Measurements from ENCODE around the gene BMPR1B. TPM values are rescaled to one million over a fixed set of nuclear protein-coding genes. Genes with fewer than 3 reads are reported as not detected.

BMPR1B gene
- total and polyA plus RNA-seq, 9 donors, result 4.9 to 35.7 (median 13.3) TPM

DNA sequence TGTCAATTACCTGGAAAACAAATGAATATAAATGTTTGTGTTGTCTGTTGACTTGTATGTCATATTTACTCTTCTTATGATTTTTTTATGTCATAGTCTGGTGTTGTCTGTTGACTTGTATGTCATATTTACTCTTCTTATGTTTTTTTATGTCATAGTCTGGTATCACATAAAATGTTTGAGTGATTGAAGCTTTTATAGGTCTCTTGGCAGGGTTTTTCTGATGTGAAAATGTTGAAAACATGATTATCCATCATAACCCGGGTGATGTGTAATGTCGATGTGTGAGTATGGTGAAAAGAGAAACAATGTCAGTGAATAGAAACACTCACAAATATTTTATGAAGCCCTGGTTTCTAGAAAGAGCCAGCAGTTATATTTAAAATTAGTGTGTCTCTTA is 335.7 kb downstream of the BMPR1B start:
- DNase-seq, result no peak
- no peaks in the 10 kb centered on the region for H3K27me3 ChIP-seq
- no peak for TF ChIP-seq EP300 (IDR thresholded peaks at IDR 0.05)
- TF ChIP-seq POLR2A (IDR thresholded peaks at IDR 0.05), result no peak
- TF ChIP-seq, protein P1, sequence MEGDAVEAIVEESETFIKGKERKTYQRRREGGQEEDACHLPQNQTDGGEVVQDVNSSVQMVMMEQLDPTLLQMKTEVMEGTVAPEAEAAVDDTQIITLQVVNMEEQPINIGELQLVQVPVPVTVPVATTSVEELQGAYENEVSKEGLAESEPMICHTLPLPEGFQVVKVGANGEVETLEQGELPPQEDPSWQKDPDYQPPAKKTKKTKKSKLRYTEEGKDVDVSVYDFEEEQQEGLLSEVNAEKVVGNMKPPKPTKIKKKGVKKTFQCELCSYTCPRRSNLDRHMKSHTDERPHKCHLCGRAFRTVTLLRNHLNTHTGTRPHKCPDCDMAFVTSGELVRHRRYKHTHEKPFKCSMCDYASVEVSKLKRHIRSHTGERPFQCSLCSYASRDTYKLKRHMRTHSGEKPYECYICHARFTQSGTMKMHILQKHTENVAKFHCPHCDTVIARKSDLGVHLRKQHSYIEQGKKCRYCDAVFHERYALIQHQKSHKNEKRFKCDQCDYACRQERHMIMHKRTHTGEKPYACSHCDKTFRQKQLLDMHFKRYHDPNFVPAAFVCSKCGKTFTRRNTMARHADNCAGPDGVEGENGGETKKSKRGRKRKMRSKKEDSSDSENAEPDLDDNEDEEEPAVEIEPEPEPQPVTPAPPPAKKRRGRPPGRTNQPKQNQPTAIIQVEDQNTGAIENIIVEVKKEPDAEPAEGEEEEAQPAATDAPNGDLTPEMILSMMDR (IDR thresholded peaks at IDR 0.05), result no peak
- 93 to 98% (median 95%) methylated on average over 2 of the region's 2 CpGs for WGBS, 3 donors
- intact Hi-C loops (cut with DNase I), result no loop called here
- H3K36me3 ChIP-seq, result no peaks in the 10 kb centered on the region
- no peaks in the 10 kb centered on the region for H3K9me3 ChIP-seq
- H3K27ac ChIP-seq, result no peak overlapping the region
- H3K4me3 ChIP-seq, result no peak overlapping the region
- peaks cover 2% of the 10 kb centered on the region for H3K4me1 ChIP-seq (ENCODE audit: insufficient read depth)

DNA sequence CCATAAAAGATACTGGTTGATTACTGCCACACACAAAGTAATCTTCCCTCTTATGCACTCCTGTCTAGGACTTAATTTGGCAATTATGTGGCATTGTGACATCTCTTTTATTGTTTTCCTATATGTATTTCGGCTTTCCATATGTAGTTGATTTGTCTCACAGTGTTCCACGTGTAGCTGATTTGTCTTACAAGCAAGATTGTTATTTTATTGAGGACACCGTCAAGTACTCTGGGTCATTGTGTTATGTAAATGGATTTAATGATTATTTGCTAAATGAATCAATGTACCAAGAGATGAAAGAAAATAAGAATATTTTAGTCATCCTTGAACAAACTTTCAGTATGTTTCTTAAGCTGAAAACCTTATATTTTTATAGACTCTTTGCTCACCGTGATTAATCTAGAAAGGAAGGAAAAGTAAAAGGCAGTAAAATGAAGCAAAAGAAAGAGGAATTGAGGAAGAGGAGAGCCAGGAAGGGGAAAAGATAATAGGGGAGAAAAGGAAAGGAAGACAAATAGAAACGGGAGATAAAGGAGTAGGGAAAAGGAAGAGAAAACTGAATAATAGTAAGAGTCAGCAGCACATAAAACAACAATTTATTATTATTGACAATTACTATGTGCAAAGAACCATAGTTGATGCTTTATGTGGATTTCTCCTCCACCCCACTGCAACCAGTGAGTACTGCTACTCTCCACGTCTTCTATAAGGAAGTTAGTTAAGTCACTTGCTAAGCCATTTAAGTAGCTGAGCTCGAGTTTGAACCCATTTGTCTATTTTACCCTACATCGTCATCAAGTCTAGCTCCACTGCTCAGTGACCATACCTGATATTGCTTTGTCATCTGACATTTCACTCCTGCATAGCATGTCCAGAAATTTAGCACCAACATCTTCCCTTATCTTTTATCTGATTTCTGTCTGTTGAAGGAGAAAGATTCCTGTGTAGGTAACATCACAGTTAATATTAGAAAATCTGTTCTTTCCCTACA is 336.5 kb downstream of the BMPR1B start:
- intact Hi-C loops (cut with DNase I), result no loop called here

DNA sequence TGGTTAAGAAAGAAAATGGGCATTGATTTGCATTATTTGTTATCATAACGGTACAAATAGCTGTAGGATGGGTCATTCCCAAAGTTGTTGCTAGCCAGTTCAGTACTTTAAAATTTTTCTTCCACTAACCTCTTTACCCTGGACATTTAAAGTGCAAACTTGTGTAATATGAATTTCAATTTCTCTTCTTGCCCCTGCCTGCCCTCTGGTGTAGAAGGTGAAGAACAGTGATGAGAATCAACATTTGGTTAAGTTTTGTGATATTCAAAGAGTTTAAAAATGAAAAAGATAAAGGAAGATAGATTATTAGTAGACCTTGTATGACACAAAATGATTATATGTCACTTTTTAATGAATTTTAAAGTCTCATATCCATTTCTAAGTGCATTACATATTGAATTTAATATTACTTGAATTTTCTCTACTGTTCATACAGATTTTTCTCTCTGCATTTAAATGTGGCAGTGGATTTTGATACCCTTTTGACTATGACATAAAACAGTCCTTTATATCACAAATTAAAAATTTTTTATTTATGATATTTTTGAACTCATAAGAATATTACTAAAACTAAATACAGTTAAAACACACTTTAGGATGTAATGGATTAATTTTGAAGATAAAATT is 337.7 kb downstream of the BMPR1B start:
- 4 to 16% (median 10%) methylated on average over 1 of the region's 1 CpG for WGBS, 3 donors
- no peak overlapping the region for H3K4me3 ChIP-seq

More for the DNA sequence above, 336.5 kb downstream of the BMPR1B start:
- peaks cover 2% of the 10 kb centered on the region for H3K4me1 ChIP-seq (ENCODE audit: insufficient read depth)
- DNase-seq, result no peak
- H3K27me3 ChIP-seq, result no peaks in the 10 kb centered on the region
- WGBS, 3 donors, result 83 to 92% (median 91%) methylated on average over 8 of the region's 8 CpGs
- H3K36me3 ChIP-seq, result no peaks in the 10 kb centered on the region
- H3K9me3 ChIP-seq, result no peaks in the 10 kb centered on the region
- H3K27ac ChIP-seq, result no peak overlapping the region
- no peak overlapping the region for H3K4me3 ChIP-seq
- TF ChIP-seq EP300 (IDR thresholded peaks at IDR 0.05) (no peak), POLR2A (IDR thresholded peaks at IDR 0.05) (no peak)
- TF ChIP-seq, protein P1 (IDR thresholded peaks at IDR 0.05), result no peak

DNA sequence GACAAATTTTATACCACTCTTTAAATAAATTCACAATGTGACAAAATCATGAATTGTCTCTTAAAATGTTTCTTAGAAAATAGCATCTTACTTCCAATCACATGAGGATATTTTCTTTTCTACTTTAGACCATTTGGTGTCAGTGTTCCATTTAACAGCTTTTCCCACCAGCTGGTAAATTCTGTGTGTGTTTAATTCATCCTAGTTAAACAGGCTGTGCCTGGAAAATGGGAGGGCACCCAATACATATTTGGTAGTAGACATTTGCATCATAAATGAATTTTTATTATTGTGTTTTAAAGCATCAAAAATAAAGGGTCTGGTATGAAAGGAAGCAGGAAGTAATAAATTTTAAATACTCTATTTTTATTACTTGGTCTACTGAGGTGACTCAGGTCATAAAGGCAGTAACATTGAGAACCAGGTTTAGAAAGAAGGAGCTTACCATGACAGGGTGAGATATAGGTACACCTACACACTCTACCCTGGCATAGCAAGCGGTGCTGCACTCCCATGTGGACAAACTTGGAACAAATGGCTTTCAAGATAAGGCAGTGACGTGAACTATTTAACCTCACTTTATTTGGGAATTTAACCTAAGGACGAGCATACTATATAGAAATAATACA is 344.5 kb downstream of the BMPR1B start:
- WGBS, 3 donors, result 89 to 95% (median 92%) methylated on average over 3 of the region's 3 CpGs
- intact Hi-C loops (cut with DNase I), result loop anchor here in 2 of 4 donors (10.0 kb wide), 2 partner anchors 347 to 477 kb away; partner anchors contain the start of gene BMPR1B (in 1 of the 2)
- TF ChIP-seq EP300 (IDR thresholded peaks at IDR 0.05), result no peak
- TF ChIP-seq, protein P1 (IDR thresholded peaks at IDR 0.05), result no peak
- TF ChIP-seq POLR2A (IDR thresholded peaks at IDR 0.05), result no peak

More for the DNA sequence above, 337.7 kb downstream of the BMPR1B start:
- Histone ChIP-seq H3K9me3 (no peaks in the 10 kb centered on the region), H3K27ac (no peak overlapping the region), H3K36me3 (no peaks in the 10 kb centered on the region), H3K27me3 (no peaks in the 10 kb centered on the region), H3K4me1 (ENCODE audit: insufficient read depth) (peaks cover 2% of the 10 kb centered on the region)
- intact Hi-C loops (cut with DNase I), result no loop called here
- TF ChIP-seq EP300 (IDR thresholded peaks at IDR 0.05), result no peak
- TF ChIP-seq, protein P1 (IDR thresholded peaks at IDR 0.05), result peak in 2 of 3 donors; percentile 61 to 74
- peak in 1 of 5 donors; percentile 19 for DNase-seq

More for the DNA sequence above, 344.5 kb downstream of the BMPR1B start:
- Histone ChIP-seq H3K27me3 (no peaks in the 10 kb centered on the region), H3K36me3 (no peaks in the 10 kb centered on the region), H3K9me3 (peaks cover 0 to 3% of the 10 kb centered on the region in 2 donors), H3K4me3 (no peak overlapping the region), H3K27ac (no peak overlapping the region), H3K4me1 (ENCODE audit: insufficient read depth) (no peaks in the 10 kb centered on the region)
- no peak for DNase-seq

All from ovary (tissue), 9 donors.